ENCODE data around the gene CPT1C.

The CPT1C gene

DNA sequence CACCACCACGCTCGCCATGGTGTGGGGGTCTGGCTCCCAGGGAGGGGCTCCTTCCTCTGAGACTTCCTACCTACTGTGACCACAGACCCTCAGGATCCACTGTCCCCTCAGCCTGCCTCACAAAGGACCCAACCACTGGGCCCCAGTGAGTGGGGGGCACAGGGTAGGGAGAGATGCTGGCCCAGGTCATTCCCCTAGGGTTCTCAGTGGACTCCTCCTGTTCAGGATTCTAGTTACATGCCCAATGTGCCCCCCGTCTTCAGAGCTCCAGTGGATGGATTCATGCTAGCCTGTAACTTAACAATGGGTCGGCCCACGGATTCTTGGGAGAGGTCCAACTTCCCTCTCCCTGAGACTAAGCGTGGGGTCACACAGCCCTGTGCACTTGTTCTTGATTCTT, 72.3 kb downstream of the CPT1C start, which contains the start of gene TSKS:
Gene TSKS, minus strand, starts transcription at position 77 of the 400 bp plus-strand sequence. Its CDS starts 59 bp downstream, at position 18.
- no peak for DNase-seq

Data from stimulated activated CD4-positive, alpha-beta T cell treated with anti-CD3 and anti-CD28 coated beads, Interleukin-4, amount 100 ng/mL, for 4 hours (primary cell).